ENCODE results near the gene SNX25. TPM values are rescaled to one million over a fixed set of nuclear protein-coding genes. Genes with fewer than 3 reads are reported as not detected.

The SNX25 gene
- total RNA-seq, 1 donor from 2014 or later: 13.9 TPM

DNA sequence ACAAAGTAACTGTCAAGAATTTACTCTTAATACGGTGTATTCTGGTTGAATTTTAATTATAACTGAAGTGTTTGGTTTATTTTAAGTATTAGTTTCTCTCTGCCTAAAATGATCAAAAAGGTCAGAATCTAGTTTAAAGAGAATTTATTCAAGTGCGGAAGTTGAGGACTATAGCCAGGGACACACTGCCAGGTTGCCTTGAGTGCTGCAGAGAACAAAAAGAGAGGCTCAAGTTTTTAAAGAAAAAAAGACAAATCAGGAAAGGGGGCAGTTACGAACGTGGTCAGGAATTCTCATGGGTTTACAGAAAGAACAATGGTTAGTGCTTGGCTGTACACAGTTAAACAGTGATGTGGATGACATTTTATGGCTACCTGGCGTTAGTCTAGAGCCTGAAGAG, 81.3 kb downstream of the SNX25 start:
- no peak overlapping the region for H3K4me3 Mint-ChIP-seq (ENCODE audit: low read depth)
- H3K9me3 Mint-ChIP-seq (ENCODE audit: low read depth): no peaks in the 10 kb centered on the region
- H3K4me1 Mint-ChIP-seq (ENCODE audit: low read depth): peaks cover 22% of the 10 kb centered on the region
- TF ChIP-seq, protein P1, sequence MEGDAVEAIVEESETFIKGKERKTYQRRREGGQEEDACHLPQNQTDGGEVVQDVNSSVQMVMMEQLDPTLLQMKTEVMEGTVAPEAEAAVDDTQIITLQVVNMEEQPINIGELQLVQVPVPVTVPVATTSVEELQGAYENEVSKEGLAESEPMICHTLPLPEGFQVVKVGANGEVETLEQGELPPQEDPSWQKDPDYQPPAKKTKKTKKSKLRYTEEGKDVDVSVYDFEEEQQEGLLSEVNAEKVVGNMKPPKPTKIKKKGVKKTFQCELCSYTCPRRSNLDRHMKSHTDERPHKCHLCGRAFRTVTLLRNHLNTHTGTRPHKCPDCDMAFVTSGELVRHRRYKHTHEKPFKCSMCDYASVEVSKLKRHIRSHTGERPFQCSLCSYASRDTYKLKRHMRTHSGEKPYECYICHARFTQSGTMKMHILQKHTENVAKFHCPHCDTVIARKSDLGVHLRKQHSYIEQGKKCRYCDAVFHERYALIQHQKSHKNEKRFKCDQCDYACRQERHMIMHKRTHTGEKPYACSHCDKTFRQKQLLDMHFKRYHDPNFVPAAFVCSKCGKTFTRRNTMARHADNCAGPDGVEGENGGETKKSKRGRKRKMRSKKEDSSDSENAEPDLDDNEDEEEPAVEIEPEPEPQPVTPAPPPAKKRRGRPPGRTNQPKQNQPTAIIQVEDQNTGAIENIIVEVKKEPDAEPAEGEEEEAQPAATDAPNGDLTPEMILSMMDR (IDR thresholded peaks at IDR 0.05; ENCODE audit: unreplicated experiment): no peak
- peaks cover 13% of the 10 kb centered on the region for H3K36me3 Mint-ChIP-seq (ENCODE audit: insufficient read depth)
- no peak overlapping the region for H3K27ac Mint-ChIP-seq
- no peaks in the 10 kb centered on the region for H3K27me3 Mint-ChIP-seq
- no peak for DNase-seq (ENCODE audit: low spot score, unreplicated experiment)

DNA sequence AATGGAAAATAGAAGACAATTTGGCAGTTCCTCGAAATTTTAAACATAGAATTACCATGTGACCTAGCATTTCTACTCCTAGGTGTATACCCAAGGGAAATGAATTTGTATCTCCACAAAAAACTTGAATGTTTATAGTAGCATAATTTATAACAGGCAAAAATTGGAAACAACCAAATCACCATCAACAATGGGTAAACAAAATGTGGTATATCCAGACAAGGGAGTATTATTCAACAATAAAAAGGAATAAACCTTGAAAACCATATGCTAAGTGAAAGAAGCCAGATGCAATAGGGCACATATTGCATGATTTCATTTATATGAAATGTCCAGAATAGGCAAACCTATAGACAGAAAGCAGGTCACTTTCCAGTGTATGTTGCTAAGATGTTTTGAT, 83.8 kb downstream of the SNX25 start:
- Mint-ChIP-seq H3K4me1 (ENCODE audit: low read depth) (peaks cover 22% of the 10 kb centered on the region), H3K27me3 (no peaks in the 10 kb centered on the region), H3K36me3 (ENCODE audit: insufficient read depth) (peaks cover 13% of the 10 kb centered on the region), H3K27ac (no peak overlapping the region), H3K4me3 (ENCODE audit: low read depth) (no peak overlapping the region), H3K9me3 (ENCODE audit: low read depth) (no peaks in the 10 kb centered on the region)
- no peak for DNase-seq (ENCODE audit: low spot score, unreplicated experiment)
- TF ChIP-seq, protein P1 (IDR thresholded peaks at IDR 0.05; ENCODE audit: unreplicated experiment): no peak

DNA sequence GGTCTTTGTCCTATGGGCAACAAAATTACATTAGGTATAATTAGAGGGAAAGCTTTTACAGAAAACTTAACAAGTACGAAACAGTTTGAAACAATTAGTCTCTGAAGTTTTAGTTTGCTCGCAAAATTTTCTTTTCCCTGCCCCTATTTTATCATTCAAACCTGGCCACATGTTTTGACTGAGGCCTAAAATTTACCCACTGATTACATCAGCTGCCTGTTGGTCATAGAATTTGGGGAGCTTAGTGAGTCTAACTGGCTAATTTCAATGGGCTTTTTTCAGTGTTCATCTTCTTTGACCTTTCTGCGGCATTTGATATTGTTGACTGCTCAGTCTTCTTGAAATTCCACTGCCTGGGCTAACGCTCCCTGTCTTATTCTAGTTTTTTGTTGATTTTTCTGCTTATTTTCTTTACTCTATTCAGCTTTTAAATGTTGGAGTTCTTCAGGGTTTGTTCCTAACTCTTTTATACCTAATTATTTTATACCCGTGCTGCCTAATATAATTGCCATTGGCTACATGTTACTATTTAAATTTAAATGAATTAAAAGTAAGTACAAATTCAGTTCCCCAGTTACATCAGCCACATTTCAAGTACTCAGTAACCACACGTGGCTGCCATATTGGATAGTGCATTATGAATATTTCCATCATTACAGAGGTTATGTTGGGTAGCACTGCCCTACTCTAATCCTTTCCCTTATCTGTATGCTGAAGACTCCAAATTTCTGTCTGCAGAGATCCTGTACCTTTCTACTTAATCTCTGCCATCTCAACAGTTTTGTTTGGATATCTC, 87.5 kb downstream of the SNX25 start:
- no peak for DNase-seq (ENCODE audit: low spot score, unreplicated experiment)
- H3K27ac Mint-ChIP-seq: no peak overlapping the region
- no peaks in the 10 kb centered on the region for H3K4me1 Mint-ChIP-seq (ENCODE audit: low read depth)
- no peaks in the 10 kb centered on the region for H3K9me3 Mint-ChIP-seq (ENCODE audit: low read depth)
- H3K36me3 Mint-ChIP-seq (ENCODE audit: insufficient read depth): peaks cover 15% of the 10 kb centered on the region
- no peaks in the 10 kb centered on the region for H3K27me3 Mint-ChIP-seq
- no peak overlapping the region for H3K4me3 Mint-ChIP-seq (ENCODE audit: low read depth)
- TF ChIP-seq, protein P1 (IDR thresholded peaks at IDR 0.05; ENCODE audit: unreplicated experiment): no peak

DNA sequence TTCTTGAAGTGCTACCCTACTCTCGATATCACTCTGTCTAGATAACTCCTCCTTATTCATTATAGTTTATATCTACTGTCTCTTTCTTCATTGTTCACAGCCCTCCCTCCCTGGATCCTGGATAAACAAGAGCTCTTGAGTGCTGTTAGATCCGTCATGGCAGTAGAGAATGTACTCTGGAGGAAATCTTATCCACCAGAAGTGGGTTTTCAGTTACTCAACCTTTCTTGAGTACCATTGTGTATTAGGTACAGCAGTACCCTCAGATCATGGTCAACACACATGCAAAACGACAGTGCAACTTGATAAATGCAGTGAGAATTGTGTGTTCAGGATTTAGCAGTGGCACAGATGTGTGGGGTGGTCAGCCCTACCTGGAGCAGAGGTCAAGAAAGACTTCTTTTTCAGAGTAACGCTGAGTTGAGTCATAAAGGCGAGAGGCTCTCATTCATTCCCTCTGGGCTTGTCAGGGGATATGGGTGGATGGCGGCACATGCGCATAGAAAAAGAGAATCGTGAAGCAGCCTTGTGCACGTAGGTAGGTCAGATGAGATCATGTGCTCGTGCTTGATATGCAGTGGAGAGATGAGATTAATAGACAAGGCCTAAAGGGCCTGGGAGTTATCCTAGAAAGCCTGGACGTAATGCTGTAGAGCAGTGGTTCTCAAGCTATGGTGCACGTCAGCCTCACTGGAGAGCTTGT, 89.5 kb downstream of the SNX25 start:
- H3K27me3 Mint-ChIP-seq: no peaks in the 10 kb centered on the region
- H3K4me1 Mint-ChIP-seq (ENCODE audit: low read depth): peaks cover 2% of the 10 kb centered on the region
- peaks cover 4% of the 10 kb centered on the region for H3K36me3 Mint-ChIP-seq (ENCODE audit: insufficient read depth)
- TF ChIP-seq, protein P1 (IDR thresholded peaks at IDR 0.05; ENCODE audit: unreplicated experiment): no peak
- H3K4me3 Mint-ChIP-seq (ENCODE audit: low read depth): no peak overlapping the region
- no peak for DNase-seq (ENCODE audit: low spot score, unreplicated experiment)
- H3K9me3 Mint-ChIP-seq (ENCODE audit: low read depth): no peaks in the 10 kb centered on the region
- no peak overlapping the region for H3K27ac Mint-ChIP-seq

DNA sequence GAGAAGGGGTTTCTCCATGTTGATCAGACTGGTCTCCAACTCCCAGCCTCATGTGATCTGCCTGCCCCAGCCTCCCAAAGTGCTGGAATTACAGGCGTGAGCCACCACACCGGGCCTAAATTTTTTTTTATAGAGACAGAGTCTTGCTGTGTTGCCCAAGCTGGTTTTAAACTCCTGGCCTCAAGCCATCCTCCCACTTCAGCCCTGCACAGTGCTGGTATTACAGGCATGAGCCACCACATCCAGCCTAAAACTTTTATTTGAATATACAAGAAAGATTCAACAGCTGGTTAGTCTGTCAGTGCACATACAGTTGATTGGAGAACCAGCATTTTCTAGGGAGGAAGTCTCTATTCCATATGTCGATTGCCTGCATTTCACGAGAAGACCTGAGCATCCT, 95.1 kb downstream of the SNX25 start:
- H3K4me1 Mint-ChIP-seq (ENCODE audit: low read depth): peaks cover 27% of the 10 kb centered on the region
- H3K27me3 Mint-ChIP-seq: no peaks in the 10 kb centered on the region
- no peak overlapping the region for H3K4me3 Mint-ChIP-seq (ENCODE audit: low read depth)

More for the DNA sequence above, 95.1 kb downstream of the SNX25 start:
- Mint-ChIP-seq H3K36me3 (ENCODE audit: insufficient read depth) (peaks cover 3% of the 10 kb centered on the region), H3K27ac (no peak overlapping the region), H3K9me3 (ENCODE audit: low read depth) (no peaks in the 10 kb centered on the region)
- TF ChIP-seq, protein P1 (IDR thresholded peaks at IDR 0.05; ENCODE audit: unreplicated experiment): no peak
- no peak for DNase-seq (ENCODE audit: low spot score, unreplicated experiment)

All from progenitor cell of endocrine pancreas (in vitro differentiated cells).